HCT116 (cell line): ENCODE results near the gene RAPGEF3. TPM values are rescaled to one million over a fixed set of nuclear protein-coding genes. Genes with fewer than 3 reads are reported as not detected.

ENCODE experiments used
- ATAC-seq: fragments of 200-7000 bp; cut with Tn5 transposase; 2 replicates; pipeline ENCODE4 v1.9.1; 2020; ENCODE audit warnings: mild to moderate bottlenecking, moderate library complexity
- BruUV-seq: library from RNA; stranded (reverse); fragments of 400-500 nt; replicated peaks from 2 replicates; lab custom pipeline; 2021; lab: Mats Ljungman, UMichigan
- CTCF ChIA-PET: fragments of 300-600 bp; sonication (Branson Sonifier 250); formaldehyde crosslinking; loops from one replicate; lab custom pipeline; 2021; ENCODE audit warnings: antibody characterized with exemption; lab: Charles Lee
- POLR2A ChIA-PET: fragments of 300-600, 350-600 bp; sonication (Branson Sonifier 250); formaldehyde crosslinking; loops from one replicate; lab custom pipeline; 2021; ENCODE audit warnings: antibody characterized with exemption; lab: Charles Lee
- RAD21 ChIA-PET, 2 experiments: fragments of 300-600 bp; sonication (Branson Sonifier 250); formaldehyde crosslinking; loops; one replicate each; lab custom pipeline; 2023; ENCODE audit warnings: low total read pairs in 2 of 2; ENCODE audit not compliant: uncharacterized antibody in 2 of 2, unreplicated experiment in 2 of 2, low non-redundant PET in 1 of 2; lab: Charles Lee
- DNase-seq: peaks from one replicate; pipeline ENCODE4 v3.0.0-alpha.2; 2010; ENCODE audit warnings: low read depth, low spot score
- H2AFZ ChIP-seq: fragments of 200-600 bp; shearing (Covaris generic), sonication (generic); 2 replicates; pipeline ENCODE4 v1.6.1; 2017; ENCODE audit warnings: low read depth, mixed run types, mixed read lengths, antibody characterized with exemption, low read length; ENCODE audit not compliant: poor library complexity, severe bottlenecking
- H3K27ac ChIP-seq: 2 replicates; pipeline ENCODE4 v1.5.1; 2012; ENCODE audit warnings: low read depth, low read length
- H3K27me3 ChIP-seq: fragments of 200-600 bp; sonication (generic); 2 replicates; pipeline ENCODE4 v1.6.1; 2016; ENCODE audit warnings: mixed run types, low read length, mixed read lengths; ENCODE audit not compliant: insufficient read depth
- H3K36me3 ChIP-seq, 2 experiments: fragments of 200-500 bp in 1 of 2; fragments of 200-600 bp in 1 of 2; sonication (Bioruptor generic) in 1 of 2; sonication (generic) in 1 of 2; 2 replicates each; pipeline versions ENCODE4 v1.5.1 to v1.6.1; 2014 to 2016; ENCODE audit warnings: low read length in 2 of 2, inconsistent platforms in 1 of 2, mixed read lengths in 1 of 2, mixed run types in 1 of 2; ENCODE audit not compliant: insufficient read depth in 2 of 2, control insufficient read depth in 1 of 2
- H3K4me1 ChIP-seq, 2 experiments: fragments of 200-600 bp in 1 of 2; sonication (generic) in 1 of 2; 2 replicates each; pipeline versions ENCODE4 v1.5.1 to v1.6.1; 2012 to 2017; ENCODE audit warnings: low read length in 2 of 2, inconsistent platforms in 1 of 2, mild to moderate bottlenecking in 1 of 2, mixed read lengths in 1 of 2, mixed run types in 1 of 2, moderate library complexity in 1 of 2; ENCODE audit not compliant: insufficient read depth in 2 of 2, control insufficient read depth in 1 of 2
- H3K4me2 ChIP-seq: fragments of 200-600 bp; sonication (generic); 2 replicates; pipeline ENCODE4 v1.6.1; 2017; ENCODE audit warnings: mixed run types, low read length, mixed read lengths
- H3K4me3 ChIP-seq, 2 experiments: fragments of 200-600 bp in 1 of 2; sonication (generic) in 1 of 2; replicated peaks in 1 of 2; 2 replicates each; pipeline ENCODE4 v1.5.1; 2011 to 2016; ENCODE audit warnings: low read length in 2 of 2, control low read depth in 1 of 2, low read depth in 1 of 2, mild to moderate bottlenecking in 1 of 2, mixed read lengths in 1 of 2, mixed run types in 1 of 2
- H3K79me2 ChIP-seq: fragments of 200-600 bp; sonication (generic); 2 replicates; pipeline ENCODE4 v1.6.1; 2017; ENCODE audit warnings: mild to moderate bottlenecking, mixed run types, low read length, moderate library complexity, mixed read lengths; ENCODE audit not compliant: insufficient read depth
- H3K9ac ChIP-seq: fragments of 200-600 bp; sonication (generic); 2 replicates; pipeline ENCODE4 v1.6.1; 2016; ENCODE audit warnings: low read length, mixed read lengths
- H3K9me2 ChIP-seq: fragments of 200-600 bp; sonication (generic), shearing (Covaris generic); 2 replicates; pipeline ENCODE4 v1.6.1; 2017; ENCODE audit warnings: mixed run types, mild to moderate bottlenecking, moderate library complexity; ENCODE audit not compliant: insufficient read depth
- H3K9me3 ChIP-seq, 2 experiments: fragments of 200-500 bp in 1 of 2; fragments of 200-600 bp in 1 of 2; sonication (Bioruptor generic) in 1 of 2; sonication (generic) in 1 of 2; 2 replicates each; pipeline ENCODE4 v1.6.1; 2014 to 2017; ENCODE audit warnings: low read length in 2 of 2, mixed read lengths in 2 of 2, inconsistent platforms in 1 of 2, low read depth in 1 of 2, mild to moderate bottlenecking in 1 of 2, mixed run types in 1 of 2, moderate library complexity in 1 of 2; ENCODE audit not compliant: control insufficient read depth in 1 of 2, insufficient read depth in 1 of 2
- H4K20me1 ChIP-seq: fragments of 200-600 bp; sonication (generic), shearing (Covaris generic); 2 replicates; pipeline ENCODE4 v1.6.1; 2017; ENCODE audit warnings: mixed run types, mild to moderate bottlenecking, moderate library complexity; ENCODE audit not compliant: insufficient read depth
- ATF3 ChIP-seq: IDR thresholded peaks from 2 replicates; pipeline ENCODE4 v1.6.1; 2012
- CBX3 ChIP-seq: IDR thresholded peaks from 2 replicates; pipeline ENCODE4 v1.6.1; 2012; ENCODE audit warnings: low read depth
- CTCF ChIP-seq, 3 experiments: fragments of 200-600 bp in 1 of 3; sonication (generic) in 1 of 3; IDR thresholded peaks in 2 of 3; conservative IDR thresholded peaks in 1 of 3; 2 replicates each; pipeline ENCODE4 v1.5.1; 2012 to 2017; ENCODE audit warnings: low read depth in 2 of 3, low read length in 2 of 3, antibody characterized with exemption in 1 of 3, borderline replicate concordance in 1 of 3, control low read depth in 1 of 3, mild to moderate bottlenecking in 1 of 3, mixed read lengths in 1 of 3, mixed run types in 1 of 3, moderate library complexity in 1 of 3; ENCODE audit not compliant: insufficient read depth in 1 of 3
- EGR1 ChIP-seq: IDR thresholded peaks from 2 replicates; pipeline ENCODE4 v1.6.1; 2012; ENCODE audit warnings: low read depth
- ELF1 ChIP-seq: IDR thresholded peaks from 2 replicates; pipeline ENCODE4 v1.6.1; 2012; ENCODE audit warnings: low read depth, borderline replicate concordance
- EZH2 ChIP-seq: fragments of 200-600 bp; sonication (generic); IDR thresholded peaks from 2 replicates; pipeline ENCODE4 v1.6.1; 2017; ENCODE audit warnings: antibody characterized with exemption, mixed run types
- FOSL1 ChIP-seq: IDR thresholded peaks from 2 replicates; pipeline ENCODE4 v1.6.1; 2012; ENCODE audit warnings: low read depth
- JUND ChIP-seq: IDR thresholded peaks from 2 replicates; pipeline ENCODE4 v1.6.1; 2012
- POLR2A ChIP-seq: IDR thresholded peaks from 2 replicates; pipeline ENCODE4 v1.7.0; 2011; ENCODE audit warnings: borderline replicate concordance; ENCODE audit not compliant: insufficient read depth, insufficient read length; ENCODE audit errors: extremely low read depth
- POLR2AphosphoS5 ChIP-seq: IDR thresholded peaks from 2 replicates; pipeline ENCODE4 v1.6.1; 2011; ENCODE audit warnings: mild to moderate bottlenecking, low read depth, low read length, moderate library complexity
- REST ChIP-seq: IDR thresholded peaks from 2 replicates; pipeline ENCODE4 v1.6.1; 2012; ENCODE audit warnings: low read depth
- SIN3A ChIP-seq: IDR thresholded peaks from 2 replicates; pipeline ENCODE4 v1.6.1; 2012; ENCODE audit warnings: low read depth
- SRF ChIP-seq: IDR thresholded peaks from 2 replicates; pipeline ENCODE4 v1.6.1; 2012; ENCODE audit warnings: low read depth
- TCF7L2 ChIP-seq: IDR thresholded peaks from 2 replicates; pipeline ENCODE4 v1.7.0; 2011; ENCODE audit warnings: borderline replicate concordance, inconsistent platforms; ENCODE audit not compliant: insufficient read depth, insufficient read length; ENCODE audit errors: extremely low read depth
- ZFX ChIP-seq: fragments of 450-650 bp; IDR thresholded peaks from 2 replicates; pipeline ENCODE4 v1.6.1; 2017
- ZNF274 ChIP-seq: fragments of 200-500 bp; sonication (Bioruptor generic); IDR thresholded peaks from 2 replicates; pipeline ENCODE4 v1.6.1; 2014; ENCODE audit warnings: mild to moderate bottlenecking, low read depth, low read length, inconsistent platforms
- intact Hi-C: fragments of 100-400 bp; cut with micrococcal nuclease; formaldehyde crosslinking; loops from 2 replicates; pipeline ENCODE4 v1.10.0; 2022
- total RNA-seq: library from RNA; stranded (reverse); gene quantifications from one replicate; pipeline ENCODE4 v1.2.1, GENCODE V29; 2021; ENCODE audit not compliant: unreplicated experiment
- TF ChIP-seq, protein P1 (sequence below): IDR thresholded peaks from 2 replicates; pipeline ENCODE4 v1.6.1; 2011; ENCODE audit warnings: mild to moderate bottlenecking, low read length, moderate library complexity; ENCODE audit not compliant: insufficient replicate concordance; ENCODE audit errors: extremely low read depth

The RAPGEF3 gene
- total RNA-seq, 1 experiment from 2014 or later, result 1.8 TPM

GRCh38 chr12:47748507-47748828, 10.2 kb downstream of the RAPGEF3 start (continued):
- TF ChIP-seq SIN3A (no peak), JUND (no peak), CBX3 (no peak), TCF7L2 (no peak), FOSL1 (no peak)
- TF ChIP-seq, all 23 proteins: peak for 0

GRCh38 chr12:47747596-47748506, 10.8 kb downstream of the RAPGEF3 start:
- Histone ChIP-seq H3K27ac (no peak overlapping the region), H3K9ac (no peak overlapping the region), H3K9me3 (no peaks in the 10 kb centered on the region), H3K4me2 (no peak overlapping the region), H4K20me1 (no peaks in the 10 kb centered on the region), H3K4me3 (no peak overlapping the region), H3K4me1 (peaks cover 9 to 26% of the 10 kb centered on the region in 2 experiments), H3K9me2 (no peaks in the 10 kb centered on the region), H3K36me3 (no peaks in the 10 kb centered on the region), H3K27me3 (no peaks in the 10 kb centered on the region), H3K79me2 (no peaks in the 10 kb centered on the region), H2AFZ (no peak overlapping the region)
- no TSS peak for BruUV-seq
- POLR2A ChIA-PET, result no interaction called here
- CTCF ChIA-PET, result interaction anchor here (1.0 to 1.9 kb wide), 2 partner anchors 11 to 19 kb away, joined by 4 to 7 read pairs; partner anchors contain the start of gene RAPGEF3
- intact Hi-C loops, result no loop called here
- TF ChIP-seq POLR2AphosphoS5 (no peak), EZH2 (no peak), SRF (no peak), SIN3A (no peak), JUND (no peak), CTCF (IDR thresholded peaks at IDR 0.05 in 2 of 3, conservative IDR thresholded peaks at IDR 0.05 in 1 of 3; ENCODE audit: borderline replicate concordance in 1 of 3, insufficient read depth in 1 of 3, low read depth in 2 of 3, low read length in 2 of 3) (no peak), EGR1 (no peak), REST (no peak), TCF7L2 (no peak), POLR2A (no peak), ZFX (no peak), ZNF274 (no peak), ATF3 (no peak), ELF1 (no peak)
- TF ChIP-seq, protein P1, sequence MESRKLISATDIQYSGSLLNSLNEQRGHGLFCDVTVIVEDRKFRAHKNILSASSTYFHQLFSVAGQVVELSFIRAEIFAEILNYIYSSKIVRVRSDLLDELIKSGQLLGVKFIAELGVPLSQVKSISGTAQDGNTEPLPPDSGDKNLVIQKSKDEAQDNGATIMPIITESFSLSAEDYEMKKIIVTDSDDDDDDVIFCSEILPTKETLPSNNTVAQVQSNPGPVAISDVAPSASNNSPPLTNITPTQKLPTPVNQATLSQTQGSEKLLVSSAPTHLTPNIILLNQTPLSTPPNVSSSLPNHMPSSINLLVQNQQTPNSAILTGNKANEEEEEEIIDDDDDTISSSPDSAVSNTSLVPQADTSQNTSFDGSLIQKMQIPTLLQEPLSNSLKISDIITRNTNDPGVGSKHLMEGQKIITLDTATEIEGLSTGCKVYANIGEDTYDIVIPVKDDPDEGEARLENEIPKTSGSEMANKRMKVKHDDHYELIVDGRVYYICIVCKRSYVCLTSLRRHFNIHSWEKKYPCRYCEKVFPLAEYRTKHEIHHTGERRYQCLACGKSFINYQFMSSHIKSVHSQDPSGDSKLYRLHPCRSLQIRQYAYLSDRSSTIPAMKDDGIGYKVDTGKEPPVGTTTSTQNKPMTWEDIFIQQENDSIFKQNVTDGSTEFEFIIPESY, result no peak
- ATAC-seq, result no peak
- no peak for DNase-seq
- RAD21 ChIA-PET, result no interaction called here
